SK-N-SH (cell line): ENCODE data around the gene SNX33. TPM values are rescaled to one million over a fixed set of nuclear protein-coding genes. Genes with fewer than 3 reads are reported as not detected.

ENCODE experiments used
- CTCF ChIA-PET: fragments of 300-600, 350-600 bp; formaldehyde crosslinking; extraction: SDS; loops from one replicate; lab custom pipeline; 2021; lab: Yijun Ruan, JAX
- POLR2A ChIA-PET: fragments of 350-600 bp; sonication (Branson Sonifier 250); formaldehyde crosslinking; extraction: SDS; loops from one replicate; lab custom pipeline; 2020; ENCODE audit warnings: antibody characterized with exemption, inconsistent platforms; lab: Yijun Ruan, JAX
- DNase-seq: peaks from one replicate; pipeline ENCODE4 v3.0.0; 2012
- H2AFZ ChIP-seq: fragments of 200-600 bp; sonication (generic); 2 replicates; pipeline ENCODE4 v1.8.1; 2016; ENCODE audit warnings: antibody characterized with exemption, mild to moderate bottlenecking, low read depth
- H3F3A ChIP-seq: fragments of 200-600 bp; sonication (generic); replicated peaks from 2 replicates; pipeline ENCODE3; 2016; ENCODE audit warnings: antibody characterized with exemption, mild to moderate bottlenecking; ENCODE audit not compliant: insufficient read depth
- H3K27ac ChIP-seq, 2 experiments: fragments of 200-500 bp in 1 of 2; fragments of 200-600 bp in 1 of 2; sonication (Bioruptor generic) in 1 of 2; sonication (generic), shearing (Covaris generic) in 1 of 2; 2 replicates each; pipeline versions ENCODE4 v1.5.1 to v1.6.1; 2014 to 2016; ENCODE audit warnings: low read depth in 2 of 2, inconsistent platforms in 1 of 2, low read length in 1 of 2, mild to moderate bottlenecking in 1 of 2, mixed read lengths in 1 of 2
- H3K27me3 ChIP-seq: fragments of 200-600 bp; sonication (generic), shearing (Covaris generic); 2 replicates; pipeline ENCODE4 v1.6.1; 2016; ENCODE audit warnings: mixed run types; ENCODE audit not compliant: insufficient read depth
- H3K36me3 ChIP-seq, 2 experiments: fragments of 200-500 bp in 1 of 2; fragments of 200-600 bp in 1 of 2; sonication (Bioruptor generic) in 1 of 2; sonication (generic) in 1 of 2; replicated peaks in 1 of 2; 2 replicates each; pipeline versions ENCODE3 to v1.5.1; 2014 to 2016; ENCODE audit warnings: low read length in 1 of 2, mild to moderate bottlenecking in 1 of 2; ENCODE audit not compliant: insufficient read depth in 2 of 2, control insufficient read depth in 1 of 2
- H3K4me1 ChIP-seq, 2 experiments: fragments of 200-500 bp in 1 of 2; fragments of 200-600 bp in 1 of 2; sonication (Bioruptor generic) in 1 of 2; sonication (generic), shearing (Covaris generic) in 1 of 2; 2 replicates each; pipeline versions ENCODE4 v1.5.1 to v1.6.1; 2014 to 2016; ENCODE audit warnings: low read depth in 1 of 2, low read length in 1 of 2, mixed run types in 1 of 2; ENCODE audit not compliant: insufficient read depth in 2 of 2, control insufficient read depth in 1 of 2
- H3K4me2 ChIP-seq: fragments of 200-600 bp; sonication (generic), shearing (Covaris generic); 2 replicates; pipeline ENCODE4 v1.6.1; 2017; ENCODE audit warnings: mixed run types
- H3K4me3 ChIP-seq, 2 experiments: fragments of 200-500 bp in 1 of 2; fragments of 200-600 bp in 1 of 2; sonication (Bioruptor generic) in 1 of 2; sonication (generic), shearing (Covaris generic) in 1 of 2; 2 replicates each; pipeline versions ENCODE4 v1.5.1 to v1.8.1; 2014 to 2016; ENCODE audit warnings: low read depth in 2 of 2, inconsistent platforms in 1 of 2, low read length in 1 of 2, mild to moderate bottlenecking in 1 of 2, mixed read lengths in 1 of 2, moderate library complexity in 1 of 2
- H3K79me2 ChIP-seq: fragments of 200-600 bp; sonication (generic); 2 replicates; pipeline ENCODE4 v1.8.1; 2017; ENCODE audit warnings: mild to moderate bottlenecking; ENCODE audit not compliant: insufficient read depth
- H3K9ac ChIP-seq: fragments of 200-600 bp; sonication (generic); 2 replicates; pipeline ENCODE4 v1.6.1; 2017; ENCODE audit warnings: mixed run types
- H3K9me2 ChIP-seq: fragments of 200-600 bp; sonication (generic); 2 replicates; pipeline ENCODE4 v1.6.1; 2017; ENCODE audit warnings: mixed run types
- H3K9me3 ChIP-seq: fragments of 200-600 bp; sonication (generic); 2 replicates; pipeline ENCODE4 v1.6.1; 2017; ENCODE audit warnings: mixed run types, mild to moderate bottlenecking, moderate library complexity
- H4K20me1 ChIP-seq: fragments of 200-600 bp; sonication (generic); 2 replicates; pipeline ENCODE4 v1.6.1; 2017; ENCODE audit warnings: mild to moderate bottlenecking, mixed run types; ENCODE audit not compliant: insufficient read depth
- CTCF ChIP-seq: fragments of 200-600 bp; sonication (generic); IDR thresholded peaks from 2 replicates; pipeline ENCODE4 v1.6.1; 2017; ENCODE audit warnings: antibody characterized with exemption, mild to moderate bottlenecking, moderate library complexity
- ELF1 ChIP-seq: IDR thresholded peaks from 2 replicates; pipeline ENCODE4 v1.4.0; 2012
- EP300 ChIP-seq, 2 experiments: IDR thresholded peaks; 2 replicates each; pipeline versions ENCODE4 v1.4.0 to v1.6.1; 2012; ENCODE audit warnings: borderline replicate concordance in 1 of 2, low read depth in 1 of 2, low read length in 1 of 2
- FOSL2 ChIP-seq: IDR thresholded peaks from 2 replicates; pipeline ENCODE4 v1.4.0; 2012; ENCODE audit warnings: low read depth, mild to moderate bottlenecking, moderate library complexity, borderline replicate concordance
- GATA2 ChIP-seq: sonication (generic); formaldehyde crosslinking; IDR thresholded peaks from 2 replicates; pipeline ENCODE4 v1.5.0; 2020; ENCODE audit warnings: mild to moderate bottlenecking, missing genetic modification reagents
- MAX ChIP-seq: IDR thresholded peaks from 2 replicates; pipeline ENCODE4 v1.4.0; 2012; ENCODE audit warnings: low read depth
- MEF2A ChIP-seq: IDR thresholded peaks from 2 replicates; pipeline ENCODE4 v1.4.0; 2012; ENCODE audit warnings: low read depth, borderline replicate concordance
- MXI1 ChIP-seq: IDR thresholded peaks from 2 replicates; pipeline ENCODE4 v1.6.1; 2012; ENCODE audit warnings: mild to moderate bottlenecking, low read depth, low read length, improper control_type of control experiment
- NFIC ChIP-seq: IDR thresholded peaks from 2 replicates; pipeline ENCODE4 v1.4.0; 2012; ENCODE audit warnings: borderline replicate concordance
- POLR2AphosphoS5 ChIP-seq: IDR thresholded peaks from 2 replicates; pipeline ENCODE4 v1.6.1; 2012; ENCODE audit warnings: low read depth, low read length
- RAD21 ChIP-seq: IDR thresholded peaks from 2 replicates; pipeline ENCODE4 v1.6.1; 2012; ENCODE audit warnings: mild to moderate bottlenecking, low read length
- TAF1 ChIP-seq: IDR thresholded peaks from 2 replicates; pipeline ENCODE4 v1.6.1; 2012; ENCODE audit warnings: low read depth, mild to moderate bottlenecking, low read length, moderate library complexity, borderline replicate concordance
- TCF12 ChIP-seq: IDR thresholded peaks from 2 replicates; pipeline ENCODE4 v1.4.0; 2012
- USF1 ChIP-seq: IDR thresholded peaks from 2 replicates; pipeline ENCODE4 v1.4.0; 2012; ENCODE audit warnings: low read depth, borderline replicate concordance
- YY1 ChIP-seq: IDR thresholded peaks from 2 replicates; pipeline ENCODE4 v1.4.0; 2012; ENCODE audit warnings: low read depth, mild to moderate bottlenecking
- WGBS: methylation state at CpG from one replicate; pipeline ENCODE4 v1.1.6; 2017; ENCODE audit warnings: low lambda C conversion rate; 5-methylcytosine and 5-hydroxymethylcytosine counted together
- polyA plus RNA-seq, 3 experiments: library from polyadenylated mRNA; depleted of rRNA; stranded (reverse); fragments of >200 nt; gene quantifications; 2 replicates each; pipeline ENCODE4 v1.2.3, GENCODE V29; 2012

Gene SNX33
- polyA plus RNA-seq (2012; rRNA removed), result 7.7 and 8.5 TPM in 2 replicates
- polyA plus RNA-seq (2012; cell fraction: cytosol; rRNA removed), result 3.4 and 5.6 TPM in 2 replicates
- 17.6 and 23.7 TPM in 2 replicates for polyA plus RNA-seq (2012; cell fraction: nucleus; rRNA removed)

GRCh38 chr15:75647370-75648155, at the start of gene SNX33:
SNX33 (plus strand) TSS chr15:75647912; CDS start chr15:75649103, 1,191 bp downstream.
- WGBS, result 1% methylated on average over 15 of the region's 76 CpGs
- Histone ChIP-seq H4K20me1 (peaks cover 27% of the 10 kb centered on the region), H3K4me3 (peak within 1 kb of the TSS; percentile 73 to 98), H3F3A (peaks cover 9% of the 10 kb centered on the region), H3K36me3 (peaks cover 0 to 10% of the 10 kb centered on the region in 2 experiments), H3K9ac (peak within 1 kb of the TSS; percentile 99), H2AFZ (peak within 1 kb of the TSS; percentile 81; the same call in 1 of the 2 replicates), H3K79me2 (peaks cover 70% of the 10 kb centered on the region), H3K9me2 (no peaks in the 10 kb centered on the region), H3K4me2 (peak within 1 kb of the TSS; percentile 99), H3K9me3 (no peaks in the 10 kb centered on the region), H3K27ac (peak within 1 kb of the TSS; percentile 81 to 96), H3K4me1 (peaks cover 13 to 45% of the 10 kb centered on the region in 2 experiments; a peak in 3 of 4 replicates), H3K27me3 (no peaks in the 10 kb centered on the region)
- POLR2A ChIA-PET, result interaction anchor here (0.6 to 1.7 kb wide), 6 partner anchors 14 to 279 kb away, joined by 3 to 6 read pairs (median 4); partner anchors contain the start of genes MAN2C1, PTPN9 and SNUPN
- TF ChIP-seq YY1 (0 out of 2 replicates have a peak, but pooled peaks have one; percentile 39), CTCF (peak; percentile 65), NFIC (0 out of 2 replicates have a peak, but pooled peaks have one; percentile 6), MEF2A (no peak), MXI1 (peak; percentile 59), ELF1 (peak; percentile 47; the same call in 1 of the 2 replicates), POLR2AphosphoS5 (peak; percentile 39; the same call in 1 of the 2 replicates), MAX (peak; percentile 51), TAF1 (peak; percentile 58), TCF12 (no peak), FOSL2 (no peak), EP300 (IDR thresholded peaks at IDR 0.05; ENCODE audit: borderline replicate concordance in 1 of 2, low read depth in 1 of 2, low read length in 1 of 2) (no peak), GATA2 (CRISPR knock-in tag) (no peak), RAD21 (peak; percentile 4; the same call in 1 of the 2 replicates), USF1 (peak; percentile 4; the same call in 1 of the 2 replicates)
- DNase-seq, result peak; percentile 94
- CTCF ChIA-PET, result interaction anchor here (0.7 to 3.2 kb wide), 27 partner anchors 9 to 280 kb away, joined by 3 to 22 read pairs (median 4); partner anchors contain the start of genes MAN2C1, PTPN9 and SNUPN
